ENCODE measurements around the gene MTMR12. TPM values are rescaled to one million over a fixed set of nuclear protein-coding genes. Genes with fewer than 3 reads are reported as not detected.

MTMR12 gene
- total RNA-seq, 5 donors from 2014 or later (not counting 1 experiment from before 2014, with no cell fraction given): 19.3 to 22.2 (median 20.0) TPM

DNA sequence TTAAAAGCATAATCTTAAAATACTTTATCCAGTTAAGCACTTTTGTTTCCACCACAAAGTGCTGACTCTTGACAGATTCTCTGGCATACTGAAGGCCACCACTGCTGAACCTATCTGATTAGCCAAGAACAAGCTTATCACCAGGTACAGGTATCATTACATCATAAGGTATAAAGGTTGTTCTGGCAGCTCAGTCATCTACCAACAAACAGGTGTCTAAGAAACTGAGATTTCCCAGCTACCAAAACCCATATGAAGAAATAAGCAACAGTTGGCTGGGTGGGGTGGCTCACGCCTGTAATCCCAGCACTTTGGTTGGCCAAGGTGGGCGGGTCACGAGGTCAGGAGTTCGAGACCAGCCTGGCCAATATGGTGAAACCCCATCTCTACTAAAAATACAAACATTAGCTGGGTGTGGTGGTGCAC, 5.0 kb downstream of the MTMR12 start:
- CTCF ChIA-PET: interaction anchor here (0.6 to 1.2 kb wide), 5 partner anchors 10 to 1121 kb away, joined by 3 read pairs; no protein-coding TSS in a partner anchor
- no CpG with 5 or more reads among the region's 4 CpGs for WGBS (ENCODE audit: insufficient coverage)
- Histone ChIP-seq H3K4me3 (ENCODE audit: control insufficient read depth in 1 of 2, extremely low read depth in 1 of 2, low read length in 1 of 2) (no peak overlapping the region), H3K27me3 (replicated peaks in 1 of 2; ENCODE audit: control insufficient read depth in 2 of 2, extremely low read depth in 1 of 2, insufficient read depth in 2 of 2, low read length in 1 of 2) (no peaks in the 10 kb centered on the region), H3K9me3 (no peaks in the 10 kb centered on the region), H3K36me3 (ENCODE audit: control insufficient read depth in 2 of 2, extremely low read depth in 1 of 2, insufficient read depth in 1 of 2, low read length in 1 of 2) (peaks cover 0 to 5% of the 10 kb centered on the region in 2 donors), H3K27ac (ENCODE audit: low read length) (no peak overlapping the region), H3K4me1 (ENCODE audit: control insufficient read depth in 1 of 2, extremely low read depth in 1 of 2, insufficient read depth in 2 of 2, low read length in 2 of 2) (peaks cover 18 to 26% of the 10 kb centered on the region in 2 experiments)
- no peak for DNase-seq
- POLR2A ChIA-PET: interaction anchor here in 1 of 2 donors (0.5 to 0.6 kb wide), 2 partner anchors 36 to 149 kb away, joined by 3 read pairs; no protein-coding TSS in a partner anchor
- no peak overlapping the region for H3K4me3 Mint-ChIP-seq
- no peak for ATAC-seq (replicated peaks in 1 of 4)
- H3K27me3 Mint-ChIP-seq: no peaks in the 10 kb centered on the region
- no peaks in the 10 kb centered on the region for H3K9me3 Mint-ChIP-seq
- H3K4me1 Mint-ChIP-seq: peaks cover 75 to 83% (median 78%) of the 10 kb centered on the region in 3 donors
- no peak overlapping the region for H3K27ac Mint-ChIP-seq
- peaks cover 5% of the 10 kb centered on the region for H3K36me3 Mint-ChIP-seq

GRCh38 chr5:32304622-32305021, 8.1 kb downstream of the MTMR12 start:
- DNase-seq: no peak
- Histone ChIP-seq H3K27ac (ENCODE audit: low read length) (no peak overlapping the region), H3K4me1 (ENCODE audit: control insufficient read depth in 1 of 2, extremely low read depth in 1 of 2, insufficient read depth in 2 of 2, low read length in 2 of 2) (peaks cover 4 to 13% of the 10 kb centered on the region in 2 experiments), H3K4me3 (ENCODE audit: control insufficient read depth in 1 of 2, extremely low read depth in 1 of 2, low read length in 1 of 2) (no peak overlapping the region), H3K9me3 (no peaks in the 10 kb centered on the region), H3K27me3 (replicated peaks in 1 of 2; ENCODE audit: control insufficient read depth in 2 of 2, extremely low read depth in 1 of 2, insufficient read depth in 2 of 2, low read length in 1 of 2) (no peaks in the 10 kb centered on the region), H3K36me3 (ENCODE audit: control insufficient read depth in 2 of 2, extremely low read depth in 1 of 2, insufficient read depth in 1 of 2, low read length in 1 of 2) (peaks cover 0 to 10% of the 10 kb centered on the region in 2 donors)
- peak in 1 of 4 experiments; percentile 20 for ATAC-seq (replicated peaks in 1 of 4)
- POLR2A ChIA-PET: no interaction called here
- peaks cover 6% of the 10 kb centered on the region for H3K36me3 Mint-ChIP-seq
- WGBS (ENCODE audit: insufficient coverage): 37% methylated on average over 5 of the region's 5 CpGs
- H3K4me3 Mint-ChIP-seq: no peak overlapping the region
- peak overlapping the region in 1 of 2 donors; percentile 2 for H3K27ac Mint-ChIP-seq
- no peaks in the 10 kb centered on the region for H3K9me3 Mint-ChIP-seq
- no peaks in the 10 kb centered on the region for H3K27me3 Mint-ChIP-seq
- H3K4me1 Mint-ChIP-seq: peaks cover 78 to 85% (median 79%) of the 10 kb centered on the region in 3 donors
- CTCF ChIA-PET: interaction anchor here in 1 of 2 donors (0.6 kb wide), 1 partner anchor 25 kb away, joined by 3 read pairs; no protein-coding TSS in a partner anchor

DNA sequence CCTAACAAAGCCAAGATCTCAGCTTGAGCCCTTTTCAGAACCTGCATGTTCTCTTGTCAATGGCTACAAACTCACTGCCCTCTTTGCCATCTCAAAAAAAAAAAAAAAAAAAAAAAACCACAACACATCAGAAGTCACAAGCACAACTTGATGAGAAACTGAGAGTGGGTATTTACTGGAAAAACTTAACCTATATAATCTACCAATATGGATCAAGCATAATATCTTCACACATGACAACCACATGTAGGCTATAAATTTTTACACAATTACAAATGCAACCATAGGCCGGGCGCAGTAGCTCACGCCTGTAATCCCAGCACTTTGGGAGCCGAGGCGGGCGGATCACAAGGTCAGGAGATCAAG, 9.0 kb downstream of the MTMR12 start:
- Histone ChIP-seq H3K36me3 (ENCODE audit: control insufficient read depth in 2 of 2, extremely low read depth in 1 of 2, insufficient read depth in 1 of 2, low read length in 1 of 2) (peaks cover 0 to 11% of the 10 kb centered on the region in 2 donors), H3K4me3 (ENCODE audit: control insufficient read depth in 1 of 2, extremely low read depth in 1 of 2, low read length in 1 of 2) (no peak overlapping the region), H3K27ac (ENCODE audit: low read length) (no peak overlapping the region), H3K27me3 (replicated peaks in 1 of 2; ENCODE audit: control insufficient read depth in 2 of 2, extremely low read depth in 1 of 2, insufficient read depth in 2 of 2, low read length in 1 of 2) (no peaks in the 10 kb centered on the region), H3K4me1 (ENCODE audit: control insufficient read depth in 1 of 2, extremely low read depth in 1 of 2, insufficient read depth in 2 of 2, low read length in 2 of 2) (peaks cover 4 to 12% of the 10 kb centered on the region in 2 experiments), H3K9me3 (no peaks in the 10 kb centered on the region)
- Mint-ChIP-seq H3K27me3 (no peaks in the 10 kb centered on the region), H3K27ac (no peak overlapping the region), H3K36me3 (peaks cover 6% of the 10 kb centered on the region), H3K4me3 (no peak overlapping the region), H3K9me3 (no peaks in the 10 kb centered on the region), H3K4me1 (peaks cover 74 to 84% (median 78%) of the 10 kb centered on the region in 3 donors)
- ATAC-seq (replicated peaks in 1 of 4) (no peak), DNase-seq (no peak)
- CTCF ChIA-PET: interaction anchor here in 1 of 2 donors (0.7 kb wide), 1 partner anchor 24 kb away, joined by 10 read pairs; no protein-coding TSS in a partner anchor
- 100% methylated on average over 2 of the region's 6 CpGs for WGBS (ENCODE audit: insufficient coverage)
- POLR2A ChIA-PET: no interaction called here

- ATAC-seq (replicated peaks in 1 of 4) (no peak), DNase-seq (no peak)
- Mint-ChIP-seq H3K27ac (no peak overlapping the region), H3K36me3 (peaks cover 9% of the 10 kb centered on the region), H3K4me3 (no peak overlapping the region), H3K9me3 (no peaks in the 10 kb centered on the region), H3K4me1 (peaks cover 73 to 84% (median 78%) of the 10 kb centered on the region in 3 donors), H3K27me3 (no peaks in the 10 kb centered on the region)
- Histone ChIP-seq H3K9me3 (no peaks in the 10 kb centered on the region), H3K27me3 (replicated peaks in 1 of 2; ENCODE audit: control insufficient read depth in 2 of 2, extremely low read depth in 1 of 2, insufficient read depth in 2 of 2, low read length in 1 of 2) (no peaks in the 10 kb centered on the region), H3K4me1 (ENCODE audit: control insufficient read depth in 1 of 2, extremely low read depth in 1 of 2, insufficient read depth in 2 of 2, low read length in 2 of 2) (peaks cover 4 to 15% of the 10 kb centered on the region in 2 experiments), H3K36me3 (ENCODE audit: control insufficient read depth in 2 of 2, extremely low read depth in 1 of 2, insufficient read depth in 1 of 2, low read length in 1 of 2) (peaks cover 0 to 8% of the 10 kb centered on the region in 2 donors), H3K4me3 (ENCODE audit: control insufficient read depth in 1 of 2, extremely low read depth in 1 of 2, low read length in 1 of 2) (no peak overlapping the region), H3K27ac (ENCODE audit: low read length) (no peak overlapping the region)
- POLR2A ChIA-PET: interaction anchor here in 1 of 2 donors (0.7 kb wide), 2 partner anchors 281 to 445 kb away, joined by 4 read pairs; no protein-coding TSS in a partner anchor
- no CpG with 5 or more reads among the region's 7 CpGs for WGBS (ENCODE audit: insufficient coverage)
- CTCF ChIA-PET: no interaction called here
Measured at GRCh38 chr5:32302835-32303754, 9.6 kb downstream of the MTMR12 start.

GRCh38 chr5:32301891-32302290, 10.8 kb downstream of the MTMR12 start:
- ChIA-PET CTCF (no interaction called here), POLR2A (interaction anchor here in 1 of 2 donors (0.6 to 0.7 kb wide), 2 partner anchors 28 kb away, joined by 4 to 5 read pairs; no protein-coding TSS in a partner anchor)
- H3K27me3 ChIP-seq (replicated peaks in 1 of 2; ENCODE audit: control insufficient read depth in 2 of 2, extremely low read depth in 1 of 2, insufficient read depth in 2 of 2, low read length in 1 of 2): no peaks in the 10 kb centered on the region
- peaks cover 0 to 8% of the 10 kb centered on the region in 2 donors for H3K36me3 ChIP-seq (ENCODE audit: control insufficient read depth in 2 of 2, extremely low read depth in 1 of 2, insufficient read depth in 1 of 2, low read length in 1 of 2)
- Mint-ChIP-seq H3K4me3 (no peak overlapping the region), H3K36me3 (peaks cover 20% of the 10 kb centered on the region), H3K27ac (no peak overlapping the region), H3K9me3 (no peaks in the 10 kb centered on the region), H3K27me3 (no peaks in the 10 kb centered on the region), H3K4me1 (peaks cover 73 to 81% (median 79%) of the 10 kb centered on the region in 3 donors)
- DNase-seq (no peak), ATAC-seq (replicated peaks in 1 of 4) (no peak)
- no peak overlapping the region for H3K4me3 ChIP-seq (ENCODE audit: control insufficient read depth in 1 of 2, extremely low read depth in 1 of 2, low read length in 1 of 2)
- H3K4me1 ChIP-seq (ENCODE audit: control insufficient read depth in 1 of 2, extremely low read depth in 1 of 2, insufficient read depth in 2 of 2, low read length in 2 of 2): peaks cover 4 to 19% of the 10 kb centered on the region in 2 experiments
- H3K9me3 ChIP-seq: no peaks in the 10 kb centered on the region
- no CpG with 5 or more reads among the region's 2 CpGs for WGBS (ENCODE audit: insufficient coverage)
- H3K27ac ChIP-seq (ENCODE audit: low read length): no peak overlapping the region

GRCh38 chr5:32299059-32299677, 13.6 kb downstream of the MTMR12 start:
- Mint-ChIP-seq H3K4me1 (peaks cover 52 to 69% (median 63%) of the 10 kb centered on the region in 3 donors), H3K4me3 (no peak overlapping the region), H3K9me3 (no peaks in the 10 kb centered on the region), H3K27me3 (no peaks in the 10 kb centered on the region), H3K27ac (no peak overlapping the region), H3K36me3 (peaks cover 30% of the 10 kb centered on the region)
- H3K27me3 ChIP-seq (replicated peaks in 1 of 2; ENCODE audit: control insufficient read depth in 2 of 2, extremely low read depth in 1 of 2, insufficient read depth in 2 of 2, low read length in 1 of 2): no peaks in the 10 kb centered on the region
- POLR2A ChIA-PET: no interaction called here
- 100% methylated on average over 1 of the region's 4 CpGs for WGBS (ENCODE audit: insufficient coverage)
- H3K4me1 ChIP-seq (ENCODE audit: control insufficient read depth in 1 of 2, extremely low read depth in 1 of 2, insufficient read depth in 2 of 2, low read length in 2 of 2): peaks cover 0 to 16% of the 10 kb centered on the region in 2 experiments
- peaks cover 3 to 28% of the 10 kb centered on the region in 2 donors for H3K36me3 ChIP-seq (ENCODE audit: control insufficient read depth in 2 of 2, extremely low read depth in 1 of 2, insufficient read depth in 1 of 2, low read length in 1 of 2)
- DNase-seq: no peak
- no peak overlapping the region for H3K27ac ChIP-seq (ENCODE audit: low read length)
- H3K4me3 ChIP-seq (ENCODE audit: control insufficient read depth in 1 of 2, extremely low read depth in 1 of 2, low read length in 1 of 2): no peak overlapping the region
- H3K9me3 ChIP-seq: no peaks in the 10 kb centered on the region
- ATAC-seq (replicated peaks in 1 of 4): no peak
- CTCF ChIA-PET: interaction anchor here (0.9 to 1.2 kb wide), 2 partner anchors 23 to 29 kb away, joined by 3 to 9 read pairs; no protein-coding TSS in a partner anchor
